Right atrium auricular region (tissue), 2 donors: Measurements from ENCODE around the gene EIPR1. TPM values are rescaled to one million over a fixed set of nuclear protein-coding genes. Genes with fewer than 3 reads are reported as not detected.
A peak's percentile ranks its signal among the peaks of the same experiment; 100 is the strongest.

Experiments
- DNase-seq: peaks from one replicate; pipeline ENCODE4 v3.0.0-alpha.2; 2019; ENCODE audit warnings: low spot score
- H3K27ac ChIP-seq, 2 donors: fragments of 200-600 bp; sonication (generic); 1 replicate in 1 of 2; 2 replicates in 1 of 2; pipeline ENCODE4 v1.5.1; 2016 to 2019
- H3K27me3 ChIP-seq, 2 donors: fragments of 200-600 bp; sonication (generic); one replicate each; pipeline versions ENCODE4 v1.5.1 to v1.6.0; 2017 to 2019
- H3K36me3 ChIP-seq: fragments of 200-600 bp; sonication (generic); one replicate; pipeline ENCODE4 v1.5.1; 2016
- H3K4me1 ChIP-seq, 2 donors: fragments of 200-600 bp; sonication (generic); one replicate each; pipeline versions ENCODE4 v1.5.1 to v1.6.0; 2017 to 2019
- H3K4me3 ChIP-seq, 2 donors: fragments of 200-600 bp; sonication (generic); 1 replicate in 1 of 2; 2 replicates in 1 of 2; pipeline ENCODE4 v1.5.1; 2017 to 2019; ENCODE audit warnings: mild to moderate bottlenecking in 1 of 2, moderate library complexity in 1 of 2
- H3K9me3 ChIP-seq, 2 donors: fragments of 200-600 bp; sonication (generic); one replicate each; pipeline ENCODE4 v1.5.1; 2019
- total RNA-seq, 2 donors: library from RNA; depleted of rRNA; stranded (reverse); fragments of >200 nt; gene quantifications; one replicate each; pipeline ENCODE4 v1.1.0, GENCODE V29; 2016
- TF ChIP-seq, protein P1 (sequence below), 2 donors: fragments of 200-600 bp; sonication (generic); IDR thresholded peaks; one replicate each; pipeline ENCODE4 v1.5.1; 2019; ENCODE audit warnings: antibody characterized with exemption in 2 of 2

Gene EIPR1
- total RNA-seq, 2 donors from 2014 or later: 13.2 to 13.6 TPM

GRCh38 chr2:3145471-3146021 lies 232.1 kb downstream of the EIPR1 start:
- Histone ChIP-seq H3K4me1 (no peaks in the 10 kb centered on the region), H3K4me3 (no peak overlapping the region), H3K27ac (no peak overlapping the region), H3K9me3 (no peaks in the 10 kb centered on the region), H3K36me3 (no peaks in the 10 kb centered on the region), H3K27me3 (no peaks in the 10 kb centered on the region)
- DNase-seq: no peak
- TF ChIP-seq, protein P1, sequence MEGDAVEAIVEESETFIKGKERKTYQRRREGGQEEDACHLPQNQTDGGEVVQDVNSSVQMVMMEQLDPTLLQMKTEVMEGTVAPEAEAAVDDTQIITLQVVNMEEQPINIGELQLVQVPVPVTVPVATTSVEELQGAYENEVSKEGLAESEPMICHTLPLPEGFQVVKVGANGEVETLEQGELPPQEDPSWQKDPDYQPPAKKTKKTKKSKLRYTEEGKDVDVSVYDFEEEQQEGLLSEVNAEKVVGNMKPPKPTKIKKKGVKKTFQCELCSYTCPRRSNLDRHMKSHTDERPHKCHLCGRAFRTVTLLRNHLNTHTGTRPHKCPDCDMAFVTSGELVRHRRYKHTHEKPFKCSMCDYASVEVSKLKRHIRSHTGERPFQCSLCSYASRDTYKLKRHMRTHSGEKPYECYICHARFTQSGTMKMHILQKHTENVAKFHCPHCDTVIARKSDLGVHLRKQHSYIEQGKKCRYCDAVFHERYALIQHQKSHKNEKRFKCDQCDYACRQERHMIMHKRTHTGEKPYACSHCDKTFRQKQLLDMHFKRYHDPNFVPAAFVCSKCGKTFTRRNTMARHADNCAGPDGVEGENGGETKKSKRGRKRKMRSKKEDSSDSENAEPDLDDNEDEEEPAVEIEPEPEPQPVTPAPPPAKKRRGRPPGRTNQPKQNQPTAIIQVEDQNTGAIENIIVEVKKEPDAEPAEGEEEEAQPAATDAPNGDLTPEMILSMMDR (IDR thresholded peaks at IDR 0.05): no peak

DNA sequence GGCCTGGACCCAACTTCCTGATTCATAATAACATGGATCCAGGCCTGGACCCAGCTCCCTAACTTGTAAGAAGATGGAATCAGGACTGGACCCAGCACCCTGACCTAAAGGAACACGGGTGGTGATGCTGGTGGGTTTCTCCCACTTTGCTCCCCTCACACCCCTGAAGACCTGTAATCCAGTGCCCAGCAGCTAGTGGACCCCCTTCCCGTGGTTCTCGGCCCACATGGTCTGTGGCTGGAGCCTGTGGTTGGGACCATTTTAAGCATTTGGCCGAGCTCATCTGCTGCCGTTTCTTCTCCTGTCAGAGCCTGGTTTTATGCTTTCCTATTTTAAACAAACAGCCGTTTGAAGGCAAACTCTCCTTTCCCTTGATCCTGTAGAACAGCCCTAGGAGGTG lies 232.8 kb downstream of the EIPR1 start:
- no peaks in the 10 kb centered on the region for H3K4me1 ChIP-seq
- no peak overlapping the region for H3K27ac ChIP-seq
- H3K36me3 ChIP-seq: no peaks in the 10 kb centered on the region
- TF ChIP-seq, protein P1 (IDR thresholded peaks at IDR 0.05): no peak
- no peak overlapping the region for H3K4me3 ChIP-seq
- H3K9me3 ChIP-seq: no peaks in the 10 kb centered on the region
- H3K27me3 ChIP-seq: no peaks in the 10 kb centered on the region
- no peak for DNase-seq

DNA sequence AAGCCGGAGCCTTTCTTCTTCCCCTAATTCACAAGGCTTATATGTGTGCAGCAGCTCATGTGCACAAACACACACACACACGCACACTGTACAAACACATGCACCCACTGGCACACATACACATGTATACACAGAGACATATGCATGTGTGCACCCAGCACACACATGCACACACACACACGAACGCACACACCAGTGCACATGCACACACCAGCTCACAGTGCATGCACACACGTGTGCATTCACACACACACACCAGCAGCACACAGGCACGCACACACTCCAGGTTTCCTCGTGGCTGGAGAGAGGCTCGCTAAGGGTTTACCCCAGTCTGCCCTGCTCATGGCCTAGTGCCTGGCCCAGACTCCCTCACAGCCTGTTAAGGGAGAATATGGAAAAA lies 234.0 kb downstream of the EIPR1 start:
- no peak overlapping the region for H3K4me3 ChIP-seq
- no peaks in the 10 kb centered on the region for H3K9me3 ChIP-seq

GRCh38 chr2:3142961-3143571 lies 234.6 kb downstream of the EIPR1 start:
- Histone ChIP-seq H3K27ac (no peak overlapping the region), H3K4me1 (no peaks in the 10 kb centered on the region), H3K9me3 (no peaks in the 10 kb centered on the region), H3K36me3 (no peaks in the 10 kb centered on the region), H3K4me3 (no peak overlapping the region), H3K27me3 (no peaks in the 10 kb centered on the region)
- TF ChIP-seq, protein P1 (IDR thresholded peaks at IDR 0.05): no peak
- peak; percentile 32 for DNase-seq

More for the DNA sequence above, 234.0 kb downstream of the EIPR1 start:
- H3K36me3 ChIP-seq: no peaks in the 10 kb centered on the region
- DNase-seq: no peak
- H3K4me1 ChIP-seq: no peaks in the 10 kb centered on the region
- H3K27ac ChIP-seq: no peak overlapping the region
- TF ChIP-seq, protein P1 (IDR thresholded peaks at IDR 0.05): no peak
- no peaks in the 10 kb centered on the region for H3K27me3 ChIP-seq

- H3K4me3 ChIP-seq: no peak overlapping the region
- H3K4me1 ChIP-seq: no peaks in the 10 kb centered on the region
- no peaks in the 10 kb centered on the region for H3K9me3 ChIP-seq
- H3K27ac ChIP-seq: no peak overlapping the region
- no peak for DNase-seq
- no peaks in the 10 kb centered on the region for H3K27me3 ChIP-seq
- H3K36me3 ChIP-seq: no peaks in the 10 kb centered on the region
- TF ChIP-seq, protein P1 (IDR thresholded peaks at IDR 0.05): no peak
Measured at GRCh38 chr2:3142210-3142609, 235.4 kb downstream of the EIPR1 start.

GRCh38 chr2:3141696-3142095 lies 235.9 kb downstream of the EIPR1 start:
- no peaks in the 10 kb centered on the region for H3K27me3 ChIP-seq
- no peaks in the 10 kb centered on the region for H3K36me3 ChIP-seq
- peak; percentile 52 for DNase-seq
- H3K4me1 ChIP-seq: no peaks in the 10 kb centered on the region
- no peak overlapping the region for H3K4me3 ChIP-seq
- TF ChIP-seq, protein P1 (IDR thresholded peaks at IDR 0.05): no peak
- no peaks in the 10 kb centered on the region for H3K9me3 ChIP-seq
- no peak overlapping the region for H3K27ac ChIP-seq
